ENCODE measurements around the gene ARHGEF19.

ARHGEF19 gene

GRCh38 chr1:16186655-16187235 is 25.7 kb downstream of the ARHGEF19 start:
- no peaks in the 10 kb centered on the region for H3K4me1 ChIP-seq (ENCODE audit: insufficient read depth, low read length, poor library complexity, severe bottlenecking)
- H3K4me2 ChIP-seq (ENCODE audit: low read depth, low read length, poor library complexity, severe bottlenecking): no peak overlapping the region

GRCh38 chr1:16184557-16185303 is 27.7 kb downstream of the ARHGEF19 start:
- no peaks in the 10 kb centered on the region for H3K27me3 ChIP-seq (ENCODE audit: insufficient read depth, low read length, poor library complexity, severe bottlenecking)
- H3K36me3 ChIP-seq (ENCODE audit: insufficient read depth, low read length): no peaks in the 10 kb centered on the region
- no peaks in the 10 kb centered on the region for H3K9me2 ChIP-seq (replicated peaks; ENCODE audit: low read depth, low read length)
- H2AFZ ChIP-seq (ENCODE audit: low read length): no peak overlapping the region
- H3K79me2 ChIP-seq (ENCODE audit: insufficient read depth, low read length): no peaks in the 10 kb centered on the region
- TF ChIP-seq EZH2phosphoT487 (IDR thresholded peaks at IDR 0.05; ENCODE audit: borderline replicate concordance): no peak
- TF ChIP-seq, protein P1, sequence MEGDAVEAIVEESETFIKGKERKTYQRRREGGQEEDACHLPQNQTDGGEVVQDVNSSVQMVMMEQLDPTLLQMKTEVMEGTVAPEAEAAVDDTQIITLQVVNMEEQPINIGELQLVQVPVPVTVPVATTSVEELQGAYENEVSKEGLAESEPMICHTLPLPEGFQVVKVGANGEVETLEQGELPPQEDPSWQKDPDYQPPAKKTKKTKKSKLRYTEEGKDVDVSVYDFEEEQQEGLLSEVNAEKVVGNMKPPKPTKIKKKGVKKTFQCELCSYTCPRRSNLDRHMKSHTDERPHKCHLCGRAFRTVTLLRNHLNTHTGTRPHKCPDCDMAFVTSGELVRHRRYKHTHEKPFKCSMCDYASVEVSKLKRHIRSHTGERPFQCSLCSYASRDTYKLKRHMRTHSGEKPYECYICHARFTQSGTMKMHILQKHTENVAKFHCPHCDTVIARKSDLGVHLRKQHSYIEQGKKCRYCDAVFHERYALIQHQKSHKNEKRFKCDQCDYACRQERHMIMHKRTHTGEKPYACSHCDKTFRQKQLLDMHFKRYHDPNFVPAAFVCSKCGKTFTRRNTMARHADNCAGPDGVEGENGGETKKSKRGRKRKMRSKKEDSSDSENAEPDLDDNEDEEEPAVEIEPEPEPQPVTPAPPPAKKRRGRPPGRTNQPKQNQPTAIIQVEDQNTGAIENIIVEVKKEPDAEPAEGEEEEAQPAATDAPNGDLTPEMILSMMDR (conservative IDR thresholded peaks at IDR 0.05; ENCODE audit: low read length): no peak
- no peaks in the 10 kb centered on the region for H4K20me1 ChIP-seq (ENCODE audit: insufficient read depth, low read length, poor library complexity, severe bottlenecking)
- no peaks in the 10 kb centered on the region for H3K4me1 ChIP-seq (ENCODE audit: insufficient read depth, low read length, poor library complexity, severe bottlenecking)
- no peak overlapping the region for H3K4me3 ChIP-seq (ENCODE audit: low read length, poor library complexity, severe bottlenecking)
- no peaks in the 10 kb centered on the region for H3K9me3 ChIP-seq (ENCODE audit: insufficient read depth, low read depth, low read length)
- no peak overlapping the region for H3K4me2 ChIP-seq (ENCODE audit: low read depth, low read length, poor library complexity, severe bottlenecking)
- H3F3A ChIP-seq (ENCODE audit: low read depth): no peaks in the 10 kb centered on the region
- H3K9ac ChIP-seq (ENCODE audit: low read depth, low read length, poor library complexity, severe bottlenecking): no peak overlapping the region

More at GRCh38 chr1:16186655-16187235, 25.7 kb downstream of the ARHGEF19 start:
- H2AFZ ChIP-seq (ENCODE audit: low read length): no peak overlapping the region
- no peaks in the 10 kb centered on the region for H3K79me2 ChIP-seq (ENCODE audit: insufficient read depth, low read length)
- H3K9me3 ChIP-seq (ENCODE audit: insufficient read depth, low read depth, low read length): no peaks in the 10 kb centered on the region
- no peaks in the 10 kb centered on the region for H3K9me2 ChIP-seq (replicated peaks; ENCODE audit: low read depth, low read length)
- no peaks in the 10 kb centered on the region for H4K20me1 ChIP-seq (ENCODE audit: insufficient read depth, low read length, poor library complexity, severe bottlenecking)
- H3F3A ChIP-seq (ENCODE audit: low read depth): no peaks in the 10 kb centered on the region
- H3K36me3 ChIP-seq (ENCODE audit: insufficient read depth, low read length): no peaks in the 10 kb centered on the region
- TF ChIP-seq EZH2phosphoT487 (IDR thresholded peaks at IDR 0.05; ENCODE audit: borderline replicate concordance): no peak
- TF ChIP-seq, protein P1 (conservative IDR thresholded peaks at IDR 0.05; ENCODE audit: low read length): no peak
- no peak overlapping the region for H3K9ac ChIP-seq (ENCODE audit: low read depth, low read length, poor library complexity, severe bottlenecking)
- no peak overlapping the region for H3K4me3 ChIP-seq (ENCODE audit: low read length, poor library complexity, severe bottlenecking)
- no peaks in the 10 kb centered on the region for H3K27me3 ChIP-seq (ENCODE audit: insufficient read depth, low read length, poor library complexity, severe bottlenecking)

GRCh38 chr1:16183765-16184556 is 28.5 kb downstream of the ARHGEF19 start:
- H3K36me3 ChIP-seq (ENCODE audit: insufficient read depth, low read length): no peaks in the 10 kb centered on the region
- H3K9me2 ChIP-seq (replicated peaks; ENCODE audit: low read depth, low read length): no peaks in the 10 kb centered on the region
- no peaks in the 10 kb centered on the region for H3F3A ChIP-seq (ENCODE audit: low read depth)
- no peaks in the 10 kb centered on the region for H3K9me3 ChIP-seq (ENCODE audit: insufficient read depth, low read depth, low read length)
- no peaks in the 10 kb centered on the region for H4K20me1 ChIP-seq (ENCODE audit: insufficient read depth, low read length, poor library complexity, severe bottlenecking)
- TF ChIP-seq EZH2phosphoT487 (IDR thresholded peaks at IDR 0.05; ENCODE audit: borderline replicate concordance): no peak
- TF ChIP-seq, protein P1 (conservative IDR thresholded peaks at IDR 0.05; ENCODE audit: low read length): no peak
- H2AFZ ChIP-seq (ENCODE audit: low read length): no peak overlapping the region
- H3K9ac ChIP-seq (ENCODE audit: low read depth, low read length, poor library complexity, severe bottlenecking): no peak overlapping the region
- H3K4me2 ChIP-seq (ENCODE audit: low read depth, low read length, poor library complexity, severe bottlenecking): no peak overlapping the region
- H3K27me3 ChIP-seq (ENCODE audit: insufficient read depth, low read length, poor library complexity, severe bottlenecking): no peaks in the 10 kb centered on the region
- no peaks in the 10 kb centered on the region for H3K4me1 ChIP-seq (ENCODE audit: insufficient read depth, low read length, poor library complexity, severe bottlenecking)
- H3K79me2 ChIP-seq (ENCODE audit: insufficient read depth, low read length): no peaks in the 10 kb centered on the region
- no peak overlapping the region for H3K4me3 ChIP-seq (ENCODE audit: low read length, poor library complexity, severe bottlenecking)
